Measurements from ENCODE around the gene LRIG1. TPM values are rescaled to one million over a fixed set of nuclear protein-coding genes. Genes with fewer than 3 reads are reported as not detected.

LRIG1 gene
- total and polyA plus RNA-seq, 10 of the 15 experiments (the other 5 are each of a cell fraction or from before 2014, with no cell fraction given), result 0.84 to 16.4 (median 8.1) TPM

DNA sequence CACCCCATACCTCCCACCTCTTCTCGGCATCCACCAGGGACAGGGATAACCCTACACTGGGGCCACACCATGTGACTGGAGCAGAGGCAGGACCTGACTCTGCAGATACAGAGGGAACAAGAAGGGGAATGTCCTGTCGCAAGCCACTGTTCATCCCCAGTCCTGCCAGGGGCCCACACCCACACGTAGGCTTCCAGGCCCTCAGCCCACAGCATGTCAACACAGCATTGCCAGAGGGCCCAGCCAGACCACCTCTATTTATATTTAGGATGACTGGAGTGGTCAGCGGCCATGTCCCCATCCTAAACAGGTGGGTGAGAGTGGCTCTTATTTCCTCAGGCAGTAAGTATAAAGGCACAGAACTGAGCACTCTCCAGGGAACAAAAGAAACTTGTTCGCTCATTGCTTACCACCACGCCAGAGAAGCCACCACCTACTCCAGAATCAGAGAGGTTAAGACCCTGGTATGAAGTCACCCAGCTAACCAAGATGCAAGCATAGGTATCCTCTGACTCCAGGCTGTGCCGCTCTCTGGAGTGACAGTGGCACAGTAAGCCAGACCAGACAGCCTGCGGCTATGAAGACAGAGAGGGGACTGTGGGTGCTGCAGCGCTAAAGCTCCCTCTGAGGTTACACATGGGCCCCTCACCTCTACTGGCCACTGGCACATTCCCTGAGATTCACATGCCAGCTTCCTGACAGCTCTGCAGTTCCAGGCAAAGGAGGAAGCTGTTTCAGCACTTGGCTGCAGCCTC lies 67.9 kb downstream of the LRIG1 start:
- no peaks in the 10 kb centered on the region for H4K20me1 ChIP-seq (ENCODE audit: control insufficient read depth, insufficient read depth)
- H3K9me3 ChIP-seq (replicated peaks; ENCODE audit: control insufficient read depth, insufficient read depth, low read length), result no peaks in the 10 kb centered on the region
- intact Hi-C loops (cut with micrococcal nuclease; ENCODE audit: unreplicated experiment), result no loop called here
- ChIA-PET CTCF (interaction anchor here (0.6 kb wide), 1 partner anchor 385 kb away, joined by 3 read pairs; no protein-coding TSS in a partner anchor), POLR2A (no interaction called here), SMC1A (ENCODE audit: uncharacterized antibody, unreplicated experiment) (no interaction called here), RAD21 (ENCODE audit: unreplicated experiment) (no interaction called here)
- in situ Hi-C loops (cut with MboI), result no loop called here
- H3K79me2 ChIP-seq (ENCODE audit: control insufficient read depth, insufficient read depth, low read length), result no peaks in the 10 kb centered on the region
- no peak overlapping the region for H3K4me3 ChIP-seq
- H3K36me3 ChIP-seq (ENCODE audit: control insufficient read depth in 2 of 2, insufficient read depth in 2 of 2, low read length in 1 of 2), result no peaks in the 10 kb centered on the region
- H3K27me3 ChIP-seq (replicated peaks in 1 of 2; ENCODE audit: control insufficient read depth in 2 of 2, insufficient read depth in 2 of 2, low read length in 1 of 2), result no peaks in the 10 kb centered on the region
- ATAC-seq, result no peak; the same call in 1 of the 3 replicates
- H3K27ac ChIP-seq (ENCODE audit: control insufficient read depth, insufficient read depth), result no peak overlapping the region
- H3K4me2 ChIP-seq (ENCODE audit: control insufficient read depth, insufficient read depth), result no peak overlapping the region
- no peak for DNase-seq (ENCODE audit: low read depth, low spot score)
- H3K9ac ChIP-seq (ENCODE audit: control insufficient read depth, insufficient read depth, low read length), result no peak overlapping the region
- BruUV-seq (replicated peaks), result no TSS peak
- FAIRE-seq, result no peak
- 68% methylated on average over 9 of the region's 9 CpGs for WGBS (ENCODE audit: insufficient coverage, insufficient replicate concordance, low lambda C conversion rate, missing lambda C conversion rate)
- no peak overlapping the region for H2AFZ ChIP-seq (ENCODE audit: control insufficient read depth, low read depth, low read length)
- H3K4me1 ChIP-seq (ENCODE audit: control insufficient read depth, insufficient read depth, low read length), result no peaks in the 10 kb centered on the region
- TF ChIP-seq SPI1 (IDR thresholded peaks at IDR 0.05; ENCODE audit: borderline replicate concordance, insufficient read depth, low read depth, low read length), result no peak
- TF ChIP-seq HCFC1 (IDR thresholded peaks at IDR 0.05; ENCODE audit: low read length), result no peak
- TF ChIP-seq TCF12 (IDR thresholded peaks at IDR 0.05; ENCODE audit: low read depth, low read length), result no peak
- no peak for TF ChIP-seq MEF2B (IDR thresholded peaks at IDR 0.05; ENCODE audit: partially characterized antibody, poor library complexity, severe bottlenecking)
- TF ChIP-seq, protein P1, sequence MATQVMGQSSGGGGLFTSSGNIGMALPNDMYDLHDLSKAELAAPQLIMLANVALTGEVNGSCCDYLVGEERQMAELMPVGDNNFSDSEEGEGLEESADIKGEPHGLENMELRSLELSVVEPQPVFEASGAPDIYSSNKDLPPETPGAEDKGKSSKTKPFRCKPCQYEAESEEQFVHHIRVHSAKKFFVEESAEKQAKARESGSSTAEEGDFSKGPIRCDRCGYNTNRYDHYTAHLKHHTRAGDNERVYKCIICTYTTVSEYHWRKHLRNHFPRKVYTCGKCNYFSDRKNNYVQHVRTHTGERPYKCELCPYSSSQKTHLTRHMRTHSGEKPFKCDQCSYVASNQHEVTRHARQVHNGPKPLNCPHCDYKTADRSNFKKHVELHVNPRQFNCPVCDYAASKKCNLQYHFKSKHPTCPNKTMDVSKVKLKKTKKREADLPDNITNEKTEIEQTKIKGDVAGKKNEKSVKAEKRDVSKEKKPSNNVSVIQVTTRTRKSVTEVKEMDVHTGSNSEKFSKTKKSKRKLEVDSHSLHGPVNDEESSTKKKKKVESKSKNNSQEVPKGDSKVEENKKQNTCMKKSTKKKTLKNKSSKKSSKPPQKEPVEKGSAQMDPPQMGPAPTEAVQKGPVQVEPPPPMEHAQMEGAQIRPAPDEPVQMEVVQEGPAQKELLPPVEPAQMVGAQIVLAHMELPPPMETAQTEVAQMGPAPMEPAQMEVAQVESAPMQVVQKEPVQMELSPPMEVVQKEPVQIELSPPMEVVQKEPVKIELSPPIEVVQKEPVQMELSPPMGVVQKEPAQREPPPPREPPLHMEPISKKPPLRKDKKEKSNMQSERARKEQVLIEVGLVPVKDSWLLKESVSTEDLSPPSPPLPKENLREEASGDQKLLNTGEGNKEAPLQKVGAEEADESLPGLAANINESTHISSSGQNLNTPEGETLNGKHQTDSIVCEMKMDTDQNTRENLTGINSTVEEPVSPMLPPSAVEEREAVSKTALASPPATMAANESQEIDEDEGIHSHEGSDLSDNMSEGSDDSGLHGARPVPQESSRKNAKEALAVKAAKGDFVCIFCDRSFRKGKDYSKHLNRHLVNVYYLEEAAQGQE (IDR thresholded peaks at IDR 0.05; ENCODE audit: low read depth, low read length), result no peak
- no peak for TF ChIP-seq EGR1 (IDR thresholded peaks at IDR 0.05; ENCODE audit: borderline replicate concordance in 1 of 2, low read depth in 2 of 2, low read length in 2 of 2)
- no peak for TF ChIP-seq SKIL (IDR thresholded peaks at IDR 0.05; ENCODE audit: low read depth, poor library complexity, severe bottlenecking)
- TF ChIP-seq MTA3 (IDR thresholded peaks at IDR 0.05; ENCODE audit: borderline replicate concordance, low read length), result no peak
- TF ChIP-seq, protein P2, sequence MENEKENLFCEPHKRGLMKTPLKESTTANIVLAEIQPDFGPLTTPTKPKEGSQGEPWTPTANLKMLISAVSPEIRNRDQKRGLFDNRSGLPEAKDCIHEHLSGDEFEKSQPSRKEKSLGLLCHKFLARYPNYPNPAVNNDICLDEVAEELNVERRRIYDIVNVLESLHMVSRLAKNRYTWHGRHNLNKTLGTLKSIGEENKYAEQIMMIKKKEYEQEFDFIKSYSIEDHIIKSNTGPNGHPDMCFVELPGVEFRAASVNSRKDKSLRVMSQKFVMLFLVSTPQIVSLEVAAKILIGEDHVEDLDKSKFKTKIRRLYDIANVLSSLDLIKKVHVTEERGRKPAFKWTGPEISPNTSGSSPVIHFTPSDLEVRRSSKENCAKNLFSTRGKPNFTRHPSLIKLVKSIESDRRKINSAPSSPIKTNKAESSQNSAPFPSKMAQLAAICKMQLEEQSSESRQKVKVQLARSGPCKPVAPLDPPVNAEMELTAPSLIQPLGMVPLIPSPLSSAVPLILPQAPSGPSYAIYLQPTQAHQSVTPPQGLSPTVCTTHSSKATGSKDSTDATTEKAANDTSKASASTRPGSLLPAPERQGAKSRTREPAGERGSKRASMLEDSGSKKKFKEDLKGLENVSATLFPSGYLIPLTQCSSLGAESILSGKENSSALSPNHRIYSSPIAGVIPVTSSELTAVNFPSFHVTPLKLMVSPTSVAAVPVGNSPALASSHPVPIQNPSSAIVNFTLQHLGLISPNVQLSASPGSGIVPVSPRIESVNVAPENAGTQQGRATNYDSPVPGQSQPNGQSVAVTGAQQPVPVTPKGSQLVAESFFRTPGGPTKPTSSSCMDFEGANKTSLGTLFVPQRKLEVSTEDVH (IDR thresholded peaks at IDR 0.05; ENCODE audit: low read depth, partially characterized antibody), result no peak
- TF ChIP-seq DPF2 (IDR thresholded peaks at IDR 0.05), result no peak
- no peak for TF ChIP-seq ZNF274 (IDR thresholded peaks at IDR 0.05; ENCODE audit: insufficient read depth, insufficient read length)
- TF ChIP-seq, protein P3, sequence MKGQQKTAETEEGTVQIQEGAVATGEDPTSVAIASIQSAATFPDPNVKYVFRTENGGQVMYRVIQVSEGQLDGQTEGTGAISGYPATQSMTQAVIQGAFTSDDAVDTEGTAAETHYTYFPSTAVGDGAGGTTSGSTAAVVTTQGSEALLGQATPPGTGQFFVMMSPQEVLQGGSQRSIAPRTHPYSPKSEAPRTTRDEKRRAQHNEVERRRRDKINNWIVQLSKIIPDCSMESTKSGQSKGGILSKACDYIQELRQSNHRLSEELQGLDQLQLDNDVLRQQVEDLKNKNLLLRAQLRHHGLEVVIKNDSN (IDR thresholded peaks at IDR 0.05; ENCODE audit: borderline replicate concordance, extremely low read length, insufficient read depth, low read depth, low read length), result no peak
